HFFc6 (cell line): Measurements from ENCODE around the gene CCDC7. TPM values are rescaled to one million over a fixed set of nuclear protein-coding genes. Genes with fewer than 3 reads are reported as not detected.
"Not testable (repeated sequence)": the region's sequence is repeated elsewhere in the genome, so short reads cannot be mapped to it uniquely, and the experiment has no call there.

ENCODE experiments used
- DNase-seq: peaks from one replicate; pipeline ENCODE4 v3.0.0-alpha.2; 2018
- H3K27ac Mint-ChIP-seq: 2 replicates; pipeline ENCODE4 v1.8.0; 2020; ENCODE audit warnings: mild to moderate bottlenecking, mixed read lengths
- H3K27me3 Mint-ChIP-seq: 2 replicates; pipeline ENCODE4 v1.8.0; 2021; ENCODE audit warnings: mild to moderate bottlenecking, moderate library complexity, mixed read lengths; ENCODE audit not compliant: insufficient read depth
- H3K36me3 Mint-ChIP-seq: 2 replicates; pipeline ENCODE4 v1.8.0; 2021; ENCODE audit warnings: low read depth, mixed read lengths
- H3K4me1 Mint-ChIP-seq: 2 replicates; pipeline ENCODE4 v1.8.0; 2020; ENCODE audit warnings: low read depth, mixed read lengths
- H3K4me3 Mint-ChIP-seq: 2 replicates; pipeline ENCODE4 v1.8.0; 2020; ENCODE audit warnings: mild to moderate bottlenecking, moderate library complexity, mixed read lengths
- H3K9me3 Mint-ChIP-seq: 2 replicates; pipeline ENCODE4 v1.8.0; 2020; ENCODE audit warnings: mild to moderate bottlenecking, mixed read lengths
- total RNA-seq, 6 experiments: library from RNA; stranded (reverse); fragmentation: NEBNext Ultra II Directional; extraction: Animal tissue kit (Norgen Biotek cat#: 25700); gene quantifications; 2 replicates in 1 of 6; 3 replicates in 5 of 6; pipeline ENCODE4 v1.2.3, GENCODE V29; 2021
- TF ChIP-seq, protein P1 (sequence below): fragments of 200-600 bp; sonication (generic); IDR thresholded peaks from 2 replicates; pipeline ENCODE4 v1.5.0; 2021; ENCODE audit warnings: antibody characterized with exemption, mild to moderate bottlenecking

The CCDC7 gene
- total RNA-seq, 6 experiments from 2014 or later = 3.1 to 3.9 (median 3.7) TPM

DNA sequence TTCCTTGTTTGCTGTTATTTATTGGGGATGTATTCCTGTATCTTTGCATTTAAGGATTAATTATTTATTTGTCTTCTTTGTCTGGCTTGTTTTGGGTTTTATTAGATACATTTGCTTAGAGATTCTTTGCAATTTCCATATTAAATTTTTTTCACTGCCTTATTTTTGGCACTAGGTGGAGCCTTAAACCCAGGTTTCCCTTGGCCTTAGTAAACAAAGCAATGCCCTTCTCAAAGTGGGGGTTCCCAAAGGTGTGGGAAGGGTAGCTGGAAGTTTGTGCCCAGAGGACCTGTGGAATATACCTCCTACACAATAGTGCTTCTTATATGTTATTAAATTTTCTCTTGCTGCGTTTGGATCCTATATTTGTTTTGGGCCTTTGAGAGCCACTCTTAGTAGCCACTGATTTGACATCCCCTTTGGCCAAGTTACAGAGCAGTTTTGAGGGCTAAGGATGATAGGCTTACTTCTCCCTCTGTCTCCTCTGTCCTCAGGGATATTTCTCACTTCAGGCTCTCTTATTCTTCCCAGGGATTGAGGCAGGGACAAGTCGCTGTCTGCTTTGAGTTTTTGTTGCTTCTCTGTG, 349.8 kb downstream of the CCDC7 start:
- Mint-ChIP-seq H3K4me1 (peaks cover 8% of the 10 kb centered on the region), H3K27me3 (no peaks in the 10 kb centered on the region), H3K36me3 (no peaks in the 10 kb centered on the region), H3K4me3 (no peak overlapping the region), H3K27ac (no peak overlapping the region), H3K9me3 (no peaks in the 10 kb centered on the region)
- TF ChIP-seq, protein P1, sequence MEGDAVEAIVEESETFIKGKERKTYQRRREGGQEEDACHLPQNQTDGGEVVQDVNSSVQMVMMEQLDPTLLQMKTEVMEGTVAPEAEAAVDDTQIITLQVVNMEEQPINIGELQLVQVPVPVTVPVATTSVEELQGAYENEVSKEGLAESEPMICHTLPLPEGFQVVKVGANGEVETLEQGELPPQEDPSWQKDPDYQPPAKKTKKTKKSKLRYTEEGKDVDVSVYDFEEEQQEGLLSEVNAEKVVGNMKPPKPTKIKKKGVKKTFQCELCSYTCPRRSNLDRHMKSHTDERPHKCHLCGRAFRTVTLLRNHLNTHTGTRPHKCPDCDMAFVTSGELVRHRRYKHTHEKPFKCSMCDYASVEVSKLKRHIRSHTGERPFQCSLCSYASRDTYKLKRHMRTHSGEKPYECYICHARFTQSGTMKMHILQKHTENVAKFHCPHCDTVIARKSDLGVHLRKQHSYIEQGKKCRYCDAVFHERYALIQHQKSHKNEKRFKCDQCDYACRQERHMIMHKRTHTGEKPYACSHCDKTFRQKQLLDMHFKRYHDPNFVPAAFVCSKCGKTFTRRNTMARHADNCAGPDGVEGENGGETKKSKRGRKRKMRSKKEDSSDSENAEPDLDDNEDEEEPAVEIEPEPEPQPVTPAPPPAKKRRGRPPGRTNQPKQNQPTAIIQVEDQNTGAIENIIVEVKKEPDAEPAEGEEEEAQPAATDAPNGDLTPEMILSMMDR = peak; percentile 83
- peak; percentile 5 for DNase-seq

DNA sequence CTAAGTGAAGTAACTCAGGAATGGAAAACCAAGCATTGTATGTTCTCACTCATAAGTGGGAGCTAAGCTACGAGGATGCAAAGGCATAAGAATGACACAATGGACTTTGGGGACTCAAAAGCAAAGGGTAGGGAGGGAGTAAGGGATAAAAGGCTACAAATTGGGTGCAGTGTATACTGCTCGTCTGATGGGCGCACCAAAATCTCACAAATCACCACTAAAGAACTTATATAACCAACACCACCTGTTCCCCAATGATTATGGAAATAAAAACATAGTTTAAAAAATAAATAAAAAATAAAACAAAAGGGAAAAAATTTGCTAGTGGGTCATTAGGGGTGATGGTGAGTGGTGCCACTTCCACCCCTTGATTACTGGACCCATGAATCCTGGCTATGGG, 351.5 kb downstream of the CCDC7 start:
- not testable (repeated sequence) for DNase-seq, H3K4me1 Mint-ChIP-seq, H3K4me3 Mint-ChIP-seq, H3K27me3 Mint-ChIP-seq, H3K36me3 Mint-ChIP-seq, H3K27ac Mint-ChIP-seq
- H3K9me3 Mint-ChIP-seq = peaks cover 13% of the 10 kb centered on the region

DNA sequence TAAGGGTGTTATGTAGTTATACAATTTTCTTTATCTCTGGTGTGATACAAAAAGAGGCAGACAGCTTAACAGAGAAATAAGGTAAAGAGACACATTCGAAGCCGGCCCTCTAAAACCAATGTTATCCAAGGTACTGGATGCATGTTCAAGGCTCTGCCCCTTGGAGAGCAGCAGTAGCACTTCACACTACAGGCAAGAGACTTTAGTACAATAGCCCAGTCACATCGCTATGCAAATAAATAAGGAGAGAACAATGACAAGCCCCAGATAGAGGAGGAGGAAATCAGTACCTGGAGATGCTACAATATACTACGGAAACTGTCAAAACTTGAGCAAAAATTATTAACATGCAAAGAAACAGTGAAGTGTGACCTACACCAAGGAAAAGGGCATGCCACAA, 401.0 kb downstream of the CCDC7 start:
- no peaks in the 10 kb centered on the region for H3K36me3 Mint-ChIP-seq
- no peak overlapping the region for H3K27ac Mint-ChIP-seq
- H3K4me1 Mint-ChIP-seq = no peaks in the 10 kb centered on the region
- DNase-seq = no peak
- no peak overlapping the region for H3K4me3 Mint-ChIP-seq
- TF ChIP-seq, protein P1 = no peak
- 0 out of 2 replicates have a peak, but pooled peaks cover 1% of the 10 kb centered on the region for H3K27me3 Mint-ChIP-seq
- H3K9me3 Mint-ChIP-seq = no peaks in the 10 kb centered on the region; the same call in 1 of the 2 replicates

DNA sequence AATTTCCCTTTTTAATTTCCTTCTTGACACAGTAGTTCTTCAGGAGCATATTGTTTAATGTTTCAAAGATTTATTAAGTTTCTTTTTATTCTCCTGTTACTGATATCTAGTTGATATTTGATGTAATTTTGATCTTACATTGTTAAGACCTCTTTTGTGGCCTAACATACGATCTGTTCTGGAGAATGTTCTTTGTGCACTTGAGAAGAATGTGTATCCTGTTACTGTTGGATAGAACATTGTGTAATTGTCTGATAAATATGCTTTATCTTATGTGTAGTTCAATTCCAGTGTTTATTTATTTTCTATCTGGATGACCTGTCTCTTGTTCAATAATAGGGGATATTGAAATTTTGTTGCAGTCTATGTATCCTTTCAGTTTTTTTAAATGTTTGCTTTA, 405.4 kb downstream of the CCDC7 start:
- Mint-ChIP-seq H3K36me3 (no peaks in the 10 kb centered on the region), H3K27ac (no peak overlapping the region), H3K4me3 (no peak overlapping the region), H3K4me1 (no peaks in the 10 kb centered on the region), H3K27me3 (no peaks in the 10 kb centered on the region), H3K9me3 (no peaks in the 10 kb centered on the region)
- no peak for DNase-seq
- TF ChIP-seq, protein P1 = no peak

DNA sequence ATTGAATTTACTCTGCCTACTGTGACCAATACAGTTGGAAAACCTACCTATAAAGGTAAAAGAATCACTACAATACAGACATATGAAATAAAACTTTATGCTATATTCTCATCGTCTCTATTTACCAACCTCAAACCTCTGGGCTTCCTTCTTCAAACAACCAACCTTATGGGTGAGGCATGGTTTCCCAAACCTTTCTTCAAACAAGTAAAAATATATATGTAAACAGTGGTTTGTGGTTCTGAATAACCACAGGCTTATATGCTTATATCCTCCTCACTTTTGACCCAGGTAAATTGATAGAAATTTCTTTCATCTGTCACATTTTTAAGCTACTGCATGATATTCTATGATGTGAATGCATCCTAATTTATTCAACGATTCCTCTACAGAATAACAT, 408.5 kb downstream of the CCDC7 start:
- H3K27me3 Mint-ChIP-seq = peaks cover 4% of the 10 kb centered on the region; the same call in 1 of the 2 replicates
- no peak for DNase-seq
- no peaks in the 10 kb centered on the region for H3K36me3 Mint-ChIP-seq
- H3K4me1 Mint-ChIP-seq = no peaks in the 10 kb centered on the region
- H3K27ac Mint-ChIP-seq = no peak overlapping the region
- H3K9me3 Mint-ChIP-seq = no peaks in the 10 kb centered on the region
- TF ChIP-seq, protein P1 = no peak
- H3K4me3 Mint-ChIP-seq = no peak overlapping the region

DNA sequence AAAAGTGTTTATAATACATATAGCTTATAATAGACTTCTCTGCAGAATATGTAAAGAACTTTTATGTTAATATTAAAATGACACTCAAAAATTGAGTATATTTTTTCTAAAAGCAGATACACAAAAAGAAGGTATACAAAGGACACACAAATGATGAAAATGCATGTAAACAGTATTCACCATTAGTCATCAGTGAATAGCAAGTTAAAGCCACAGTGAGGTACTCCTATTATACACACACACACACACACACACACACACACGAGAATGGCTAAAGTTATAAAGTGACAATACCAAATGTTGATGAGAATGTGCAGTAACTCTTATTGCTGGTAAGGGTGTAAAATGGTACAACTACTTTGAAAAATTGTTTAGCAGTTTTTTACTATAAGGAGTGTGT, 419.2 kb downstream of the CCDC7 start:
- H3K4me3 Mint-ChIP-seq = no peak overlapping the region
- TF ChIP-seq, protein P1 = no peak
- H3K4me1 Mint-ChIP-seq = no peaks in the 10 kb centered on the region
- H3K36me3 Mint-ChIP-seq = no peaks in the 10 kb centered on the region
- peaks cover 1% of the 10 kb centered on the region; the same call in 1 of the 2 replicates for H3K27me3 Mint-ChIP-seq
- H3K27ac Mint-ChIP-seq = no peak overlapping the region
- no peaks in the 10 kb centered on the region; the same call in 1 of the 2 replicates for H3K9me3 Mint-ChIP-seq
- no peak for DNase-seq
